Kidney tubule cell (primary cell): ENCODE results near the gene GPR146.
"Not testable (repeated sequence)": the region's sequence is repeated elsewhere in the genome, so short reads cannot be mapped to it uniquely, and the experiment has no call there.

Experiments used
- DNase-seq: peaks from one replicate; pipeline ENCODE4 v3.0.0-alpha.2; 2018; ENCODE audit warnings: low spot score

The GPR146 gene

GRCh38 chr7:1025743-1026581 lies 18.4 kb upstream of the GPR146 start:
- no peak for DNase-seq

- DNase-seq, result no peak
These were observed 17.6 kb upstream of the GPR146 start for GRCh38 chr7:1026721-1027161.

GRCh38 chr7:1027242-1028043 lies 16.9 kb upstream of the GPR146 start:
- DNase-seq, result peak; percentile 48

- peak; percentile 90 for DNase-seq
These were observed 16.1 kb upstream of the GPR146 start for GRCh38 chr7:1028044-1028770.

GRCh38 chr7:1028775-1029636 lies 15.3 kb upstream of the GPR146 start:
- DNase-seq, result peak; percentile 94

GRCh38 chr7:1029637-1030443 lies 14.5 kb upstream of the GPR146 start:
- DNase-seq, result no peak

GRCh38 chr7:1030444-1031070 lies 13.8 kb upstream of the GPR146 start:
- no peak for DNase-seq

GRCh38 chr7:1031716-1032455 lies 12.5 kb upstream of the GPR146 start:
- DNase-seq, result no peak

- no peak for DNase-seq
These were observed 11.7 kb upstream of the GPR146 start for GRCh38 chr7:1032536-1033181.

- DNase-seq, result no peak
These were observed 10.7 kb upstream of the GPR146 start for GRCh38 chr7:1033546-1034145.

- DNase-seq, result not testable (repeated sequence)
These were observed 9.6 kb upstream of the GPR146 start for GRCh38 chr7:1034769-1035168.

GRCh38 chr7:1036164-1036928 lies 8.0 kb upstream of the GPR146 start:
- not testable (repeated sequence) for DNase-seq

- not testable (repeated sequence) for DNase-seq
These were observed 4.1 kb upstream of the GPR146 start for GRCh38 chr7:1040233-1040632.

- DNase-seq, result no peak
These were observed 3.6 kb upstream of the GPR146 start for GRCh38 chr7:1040790-1041189.

GRCh38 chr7:1041551-1042491 lies 2.5 kb upstream of the GPR146 start:
- no peak for DNase-seq

GRCh38 chr7:1042492-1042833 lies 1.9 kb upstream of the GPR146 start:
- no peak for DNase-seq
